Psoas muscle (tissue), 8 donors: ENCODE data around the gene COL4A1. TPM values are rescaled to one million over a fixed set of nuclear protein-coding genes. Genes with fewer than 3 reads are reported as not detected.

ENCODE experiments used
- ATAC-seq, 4 donors: fragments of 200-7000 bp; cut with Tn5 transposase; one replicate each; pipeline ENCODE4 v1.9.1; 2020; ENCODE audit warnings: moderate library complexity in 3 of 4, mild to moderate bottlenecking in 2 of 4
- DNase-seq, 2 donors: peaks; one replicate each; pipeline ENCODE4 v3.0.0-alpha.2; 2020
- H3K27ac ChIP-seq: fragments of 200-600 bp; one replicate; pipeline ENCODE4 v1.8.0; 2022
- H3K27me3 ChIP-seq, 3 donors: fragments of 200-600 bp in 1 of 3; one replicate each; pipeline versions ENCODE4 v1.6.1 to v1.8.0; 2013 to 2022; ENCODE audit warnings: low read length in 2 of 3, mild to moderate bottlenecking in 2 of 3, moderate library complexity in 1 of 3; ENCODE audit not compliant: insufficient read depth in 3 of 3
- H3K36me3 ChIP-seq, 2 donors: fragments of 200-600 bp in 1 of 2; one replicate each; pipeline versions ENCODE4 v1.6.1 to v1.8.0; 2013 to 2022; ENCODE audit warnings: low read depth in 1 of 2, mild to moderate bottlenecking in 1 of 2, moderate library complexity in 1 of 2; ENCODE audit not compliant: insufficient read depth in 1 of 2
- H3K4me1 ChIP-seq: fragments of 200-600 bp; one replicate; pipeline ENCODE4 v1.8.0; 2022
- H3K4me3 ChIP-seq: fragments of 200-600 bp; one replicate; pipeline ENCODE4 v1.8.0; 2022; ENCODE audit warnings: mild to moderate bottlenecking
- H3K9me3 ChIP-seq: fragments of 200-600 bp; one replicate; pipeline ENCODE4 v1.8.0; 2022
- CTCF ChIP-seq: fragments of 200-600 bp; IDR thresholded peaks from one replicate; pipeline ENCODE4 v1.8.0; 2022; ENCODE audit warnings: antibody characterized with exemption
- WGBS, 3 donors: extraction: QIAGEN DNeasy Blood & Tissue Kit; methylation state at CpG; one replicate each; pipeline versions ENCODE4 v1.1.6 to v1.1.7; 2013; 5-methylcytosine and 5-hydroxymethylcytosine counted together
- intact Hi-C, 2 donors: fragments of 100-400 bp; cut with DNase I; formaldehyde crosslinking; loops; one replicate each; pipeline versions ENCODE4 v1.11.0 to v1.14.2; 2022
- polyA plus RNA-seq, 3 donors: library from polyadenylated mRNA; stranded (reverse); fragments of 200-250 nt; gene quantifications; one replicate each; pipeline ENCODE4 v1.2.3, GENCODE V29; 2013
- total RNA-seq, 4 donors: library from RNA; stranded (reverse); fragmentation: NEBNext Ultra II Directional in 2 of 4; extraction: Animal tissue kit (Norgen Biotek cat#: 25700) in 2 of 4; gene quantifications; one replicate each; pipeline versions ENCODE4 v1.2.1 to v1.2.4, GENCODE V29; 2021 to 2023
- donor health status: healthy with polysubstance abuse.
- donor health status: DM: no; HTN: no; CAD: no; lungs with moderate emphysema.
- donor health status: Bipolar disorder and iron deficiency.
- donor health status: healthy.
- donor health status: DM: yes; HTN: yes; CAD: no.
- donor health status: DM: no; HTN: no; CAD: no.
- donor health status: DM: no; HTN: no; CAD: no.
- donor health status: DM: yes; HTN: yes; CAD: no.

Gene COL4A1
- total and polyA plus RNA-seq, 7 donors, result 39.0 to 127 (median 97.0) TPM

- no peak for TF ChIP-seq CTCF
- Histone ChIP-seq H3K4me1 (peaks cover 15% of the 10 kb centered on the region), H3K27ac (no peak overlapping the region), H3K4me3 (no peak overlapping the region), H3K27me3 (peaks cover 0 to 27% (median 0%) of the 10 kb centered on the region in 3 donors), H3K9me3 (no peaks in the 10 kb centered on the region), H3K36me3 (no peaks in the 10 kb centered on the region)
- ATAC-seq (no peak), DNase-seq (no peak)
- intact Hi-C loops, result no loop called here
- whole genome bisulfite sequencing, 3 donors, result 75 to 83% (median 82%) methylated on average over 2 of the region's 2 CpGs
Measured at GRCh38 chr13:110332750-110333149, 25.8 kb upstream of the COL4A1 start.

- Histone ChIP-seq H3K4me3 (no peak overlapping the region), H3K27me3 (peaks cover 0 to 23% (median 0%) of the 10 kb centered on the region in 3 donors)
- no peak for ATAC-seq
Measured at GRCh38 chr13:110331362-110331761, 24.4 kb upstream of the COL4A1 start.

GRCh38 chr13:110330491-110331011 lies 23.6 kb upstream of the COL4A1 start:
- WGBS, 3 donors, result 42 to 75% (median 46%) methylated on average over 11 of the region's 11 CpGs

More at GRCh38 chr13:110331362-110331761, 24.4 kb upstream of the COL4A1 start:
- H3K36me3 ChIP-seq, result no peaks in the 10 kb centered on the region
- intact Hi-C loops, result no loop called here
- DNase-seq, result no peak
- H3K27ac ChIP-seq, result no peak overlapping the region
- WGBS, 3 donors, result 47 to 64% (median 50%) methylated on average over 11 of the region's 11 CpGs
- TF ChIP-seq CTCF, result no peak
- no peaks in the 10 kb centered on the region for H3K9me3 ChIP-seq
- peaks cover 10% of the 10 kb centered on the region for H3K4me1 ChIP-seq

GRCh38 chr13:110329798-110330461 lies 23.0 kb upstream of the COL4A1 start:
- H3K4me3 ChIP-seq, result peak overlapping the region; percentile 19
- intact Hi-C loops, result no loop called here
- 32 to 48% (median 34%) methylated on average over 21 of the region's 21 CpGs for WGBS, 3 donors
- peak overlapping the region; percentile 37 for H3K27ac ChIP-seq
- H3K36me3 ChIP-seq, result no peaks in the 10 kb centered on the region
- H3K9me3 ChIP-seq, result no peaks in the 10 kb centered on the region
- ATAC-seq (peak in 2 of 4 donors; percentile 30 to 32), DNase-seq (no peak)
- TF ChIP-seq CTCF, result no peak
- H3K27me3 ChIP-seq, result peaks cover 0 to 26% (median 0%) of the 10 kb centered on the region in 3 donors
- H3K4me1 ChIP-seq, result peaks cover 10% of the 10 kb centered on the region

More at GRCh38 chr13:110330491-110331011, 23.6 kb upstream of the COL4A1 start:
- Histone ChIP-seq H3K4me1 (peaks cover 10% of the 10 kb centered on the region), H3K4me3 (peak overlapping the region; percentile 19), H3K27me3 (peaks cover 0 to 23% (median 0%) of the 10 kb centered on the region in 3 donors), H3K36me3 (no peaks in the 10 kb centered on the region), H3K27ac (peak overlapping the region; percentile 37), H3K9me3 (no peaks in the 10 kb centered on the region)
- intact Hi-C loops, result no loop called here
- DNase-seq (no peak), ATAC-seq (no peak)
- TF ChIP-seq CTCF, result no peak
